ENCODE results near the gene SLC22A8.
"Not testable (repeated sequence)": the region's sequence is repeated elsewhere in the genome, so short reads cannot be mapped to it uniquely, and the experiment has no call there.

Gene SLC22A8

GRCh38 chr11:62948765-62949320 is 66.8 kb downstream of the SLC22A8 start:
- TF ChIP-seq, protein P1, sequence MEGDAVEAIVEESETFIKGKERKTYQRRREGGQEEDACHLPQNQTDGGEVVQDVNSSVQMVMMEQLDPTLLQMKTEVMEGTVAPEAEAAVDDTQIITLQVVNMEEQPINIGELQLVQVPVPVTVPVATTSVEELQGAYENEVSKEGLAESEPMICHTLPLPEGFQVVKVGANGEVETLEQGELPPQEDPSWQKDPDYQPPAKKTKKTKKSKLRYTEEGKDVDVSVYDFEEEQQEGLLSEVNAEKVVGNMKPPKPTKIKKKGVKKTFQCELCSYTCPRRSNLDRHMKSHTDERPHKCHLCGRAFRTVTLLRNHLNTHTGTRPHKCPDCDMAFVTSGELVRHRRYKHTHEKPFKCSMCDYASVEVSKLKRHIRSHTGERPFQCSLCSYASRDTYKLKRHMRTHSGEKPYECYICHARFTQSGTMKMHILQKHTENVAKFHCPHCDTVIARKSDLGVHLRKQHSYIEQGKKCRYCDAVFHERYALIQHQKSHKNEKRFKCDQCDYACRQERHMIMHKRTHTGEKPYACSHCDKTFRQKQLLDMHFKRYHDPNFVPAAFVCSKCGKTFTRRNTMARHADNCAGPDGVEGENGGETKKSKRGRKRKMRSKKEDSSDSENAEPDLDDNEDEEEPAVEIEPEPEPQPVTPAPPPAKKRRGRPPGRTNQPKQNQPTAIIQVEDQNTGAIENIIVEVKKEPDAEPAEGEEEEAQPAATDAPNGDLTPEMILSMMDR (conservative IDR thresholded peaks at IDR 0.05; ENCODE audit: low read depth, low read length): no peak
- no peaks in the 10 kb centered on the region for H3K79me2 ChIP-seq (ENCODE audit: insufficient read depth, low read depth)
- H3K4me2 ChIP-seq: no peak overlapping the region
- no peaks in the 10 kb centered on the region for H3K4me1 ChIP-seq (ENCODE audit: low read depth, poor library complexity, severe bottlenecking)
- no peaks in the 10 kb centered on the region for H3K27me3 ChIP-seq (ENCODE audit: insufficient read depth, low read depth)
- no peaks in the 10 kb centered on the region for H4K20me1 ChIP-seq (ENCODE audit: insufficient read depth)
- H3K4me3 ChIP-seq (IDR thresholded peaks at IDR 0.05; ENCODE audit: insufficient read depth, low read depth, low read length): no peak overlapping the region
- H3K27ac ChIP-seq: no peak overlapping the region
- no peak overlapping the region for H3K9ac ChIP-seq
- H3K36me3 ChIP-seq (ENCODE audit: insufficient read depth): no peaks in the 10 kb centered on the region
- no peak overlapping the region for H2AFZ ChIP-seq (ENCODE audit: low read depth)

- not testable (repeated sequence) for H3K9ac ChIP-seq; H3K79me2 ChIP-seq (ENCODE audit: insufficient read depth, low read depth); H3K36me3 ChIP-seq (ENCODE audit: insufficient read depth); H3K4me1 ChIP-seq (ENCODE audit: low read depth, poor library complexity, severe bottlenecking); H2AFZ ChIP-seq (ENCODE audit: low read depth); H3K4me2 ChIP-seq; H3K4me3 ChIP-seq (IDR thresholded peaks at IDR 0.05; ENCODE audit: insufficient read depth, low read depth, low read length); H3K27ac ChIP-seq; H3K27me3 ChIP-seq (ENCODE audit: insufficient read depth, low read depth); H4K20me1 ChIP-seq (ENCODE audit: insufficient read depth)
Observed at GRCh38 chr11:62945538-62945937, 70.1 kb downstream of the SLC22A8 start.

Measured in KMS-11 (cell line).